Measurements from ENCODE around the gene HHIP. TPM values are rescaled to one million over a fixed set of nuclear protein-coding genes. Genes with fewer than 3 reads are reported as not detected.

HHIP gene
- total and polyA plus RNA-seq, 9 of the 15 experiments (the other 6 are each of a cell fraction or from before 2014, with no cell fraction given) = 0.09 TPM; not detected in 8

DNA sequence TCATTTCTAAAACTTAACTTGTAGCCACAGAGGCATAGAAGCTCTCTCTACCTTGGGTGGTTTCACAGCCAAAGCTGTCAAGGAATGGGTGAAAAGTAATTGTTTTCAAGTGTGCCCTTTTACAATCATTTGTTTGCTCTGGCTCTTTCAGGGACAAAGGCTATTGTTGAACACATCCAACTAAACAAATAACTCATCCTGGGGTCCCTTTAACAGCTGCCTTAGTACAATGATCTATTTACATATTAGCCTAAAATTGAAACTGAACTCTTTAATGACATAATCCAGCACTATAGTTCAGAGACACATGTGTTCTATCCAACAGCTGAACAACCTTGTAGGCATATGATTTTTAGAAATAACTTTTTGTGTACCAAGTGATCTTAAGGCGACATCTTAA is 3.7 kb downstream of the HHIP start:
- ATAC-seq (no peak), FAIRE-seq (no peak), DNase-seq (ENCODE audit: extremely low read depth in 1 of 4, low spot score in 3 of 4) (no peak)
- BruUV-seq (replicated peaks) = no TSS peak
- CTCF ChIA-PET (ENCODE audit: low intra/inter-chr PET ratio) = no interaction called here
- WGBS (ENCODE audit: insufficient coverage, low coverage, missing lambda C conversion rate) = 0% methylated on average over 1 of the region's 1 CpG
- H3K79me2 ChIP-seq (ENCODE audit: control insufficient read depth, insufficient read depth, low read length) = no peaks in the 10 kb centered on the region
- H3K9me3 ChIP-seq (replicated peaks; ENCODE audit: control insufficient read depth, insufficient read depth, low read depth, low read length) = no peaks in the 10 kb centered on the region
- no peaks in the 10 kb centered on the region for H4K20me1 ChIP-seq (replicated peaks; ENCODE audit: control insufficient read depth, insufficient read depth, low read length)
- no peak overlapping the region for H2AFZ ChIP-seq (ENCODE audit: low read depth, low read length)
- no peaks in the 10 kb centered on the region for H3K9me1 ChIP-seq (ENCODE audit: control insufficient read depth, insufficient read depth, low read length)
- H3K4me3 ChIP-seq = no peak overlapping the region
- no peak overlapping the region for H3K27ac ChIP-seq (ENCODE audit: extremely low read depth, low read depth, low read length)
- peaks cover 0 to 17% of the 10 kb centered on the region in 2 experiments; a peak in 2 of 5 replicates for H3K4me1 ChIP-seq (replicated peaks in 1 of 2; ENCODE audit: control insufficient read depth in 2 of 2, insufficient read depth in 2 of 2, low read length in 2 of 2)
- peaks cover 6 to 16% of the 10 kb centered on the region in 2 experiments; a peak in 3 of 5 replicates for H3K27me3 ChIP-seq (ENCODE audit: control insufficient read depth in 2 of 2, insufficient read depth in 2 of 2, low read length in 2 of 2)
- intact Hi-C loops (cut with micrococcal nuclease) (no loop called here), in situ Hi-C loops (cut with MboI) (no loop called here)
- H3K4me2 ChIP-seq (ENCODE audit: insufficient read depth, low read length) = no peak overlapping the region
- POLR2A ChIA-PET = no interaction called here
- TF ChIP-seq PTTG1 (tag; IDR thresholded peaks at IDR 0.05; ENCODE audit: low read depth) = no peak
- no peak for TF ChIP-seq PHF21A (IDR thresholded peaks at IDR 0.05; ENCODE audit: borderline replicate concordance, low read depth)
- no peak for TF ChIP-seq CHD1 (IDR thresholded peaks at IDR 0.05; ENCODE audit: low read length)
- no peak for TF ChIP-seq KLF1 (tag; IDR thresholded peaks at IDR 0.05)
- no peak for TF ChIP-seq GTF2F1 (IDR thresholded peaks at IDR 0.05; ENCODE audit: low read depth, low read length)
- no peak for TF ChIP-seq SMAD1 (IDR thresholded peaks at IDR 0.05; ENCODE audit: low read depth, low read length, partially characterized antibody)
- no peak for TF ChIP-seq FOXA3 (CRISPR knock-in tag; conservative IDR thresholded peaks at IDR 0.05 in 1 of 2, IDR thresholded peaks at IDR 0.05 in 1 of 2)
- no peak for TF ChIP-seq ZNF12 (CRISPR knock-in tag; IDR thresholded peaks at IDR 0.05)
- H3K36me3 ChIP-seq (ENCODE audit: control insufficient read depth, insufficient read depth, low read length) = no peaks in the 10 kb centered on the region
- H3K9ac ChIP-seq (ENCODE audit: insufficient read depth in 1 of 2, low read depth in 2 of 2, low read length in 2 of 2) = no peak overlapping the region
